ENCODE results near the gene CHRM2. TPM values are rescaled to one million over a fixed set of nuclear protein-coding genes. Genes with fewer than 3 reads are reported as not detected.

Gene CHRM2
- total and polyA plus RNA-seq, 9 donors = 0.05 to 0.69 (median 0.42) TPM; not detected in 2

- Histone ChIP-seq H3K9me3 (no peaks in the 10 kb centered on the region), H3K4me1 (ENCODE audit: insufficient read depth) (no peaks in the 10 kb centered on the region), H3K27me3 (no peaks in the 10 kb centered on the region), H3K4me3 (no peak overlapping the region), H3K27ac (no peak overlapping the region), H3K36me3 (no peaks in the 10 kb centered on the region)
- intact Hi-C loops (cut with DNase I) = no loop called here
- no peak for TF ChIP-seq EP300 (IDR thresholded peaks at IDR 0.05)
- no peak for TF ChIP-seq CTCF (IDR thresholded peaks at IDR 0.05)
- no peak for TF ChIP-seq POLR2A (IDR thresholded peaks at IDR 0.05)
- 79 to 90% (median 87%) methylated on average over 3 of the region's 3 CpGs for WGBS, 3 donors
- DNase-seq = no peak
Observed at GRCh38 chr7:137001478-137001877, 133.0 kb downstream of the CHRM2 start.

GRCh38 chr7:137003086-137003485 is 134.6 kb downstream of the CHRM2 start:
- H3K27ac ChIP-seq = no peak overlapping the region
- no peak for DNase-seq
- H3K4me1 ChIP-seq (ENCODE audit: insufficient read depth) = peaks cover 2% of the 10 kb centered on the region
- no peaks in the 10 kb centered on the region for H3K27me3 ChIP-seq
- H3K9me3 ChIP-seq = no peaks in the 10 kb centered on the region
- TF ChIP-seq CTCF (IDR thresholded peaks at IDR 0.05) = no peak
- TF ChIP-seq POLR2A (IDR thresholded peaks at IDR 0.05) = no peak
- no peak for TF ChIP-seq EP300 (IDR thresholded peaks at IDR 0.05)
- no peak overlapping the region for H3K4me3 ChIP-seq
- intact Hi-C loops (cut with DNase I) = no loop called here
- WGBS, 3 donors = 86 to 88% (median 88%) methylated on average over 2 of the region's 2 CpGs
- H3K36me3 ChIP-seq = no peaks in the 10 kb centered on the region

- Histone ChIP-seq H3K4me3 (no peak overlapping the region), H3K36me3 (no peaks in the 10 kb centered on the region), H3K9me3 (no peaks in the 10 kb centered on the region), H3K27me3 (no peaks in the 10 kb centered on the region), H3K27ac (no peak overlapping the region), H3K4me1 (ENCODE audit: insufficient read depth) (peaks cover 2% of the 10 kb centered on the region)
- no peak for TF ChIP-seq POLR2A (IDR thresholded peaks at IDR 0.05)
- no peak for TF ChIP-seq CTCF (IDR thresholded peaks at IDR 0.05)
- no peak for TF ChIP-seq EP300 (IDR thresholded peaks at IDR 0.05)
- 89 to 100% (median 94%) methylated on average over 2 of the region's 2 CpGs for WGBS, 3 donors
- no peak for DNase-seq
- intact Hi-C loops (cut with DNase I) = no loop called here
Observed at GRCh38 chr7:137003566-137003965, 135.1 kb downstream of the CHRM2 start.

GRCh38 chr7:137005873-137006272 is 137.4 kb downstream of the CHRM2 start:
- intact Hi-C loops (cut with DNase I) = no loop called here
- no peak for DNase-seq
- Histone ChIP-seq H3K36me3 (no peaks in the 10 kb centered on the region), H3K9me3 (no peaks in the 10 kb centered on the region), H3K27ac (peak overlapping the region in 1 of 2 donors; percentile 9), H3K4me3 (no peak overlapping the region), H3K4me1 (ENCODE audit: insufficient read depth) (peaks cover 2% of the 10 kb centered on the region), H3K27me3 (no peaks in the 10 kb centered on the region)
- 83 to 91% (median 86%) methylated on average over 3 of the region's 3 CpGs for WGBS, 3 donors
- TF ChIP-seq CTCF (IDR thresholded peaks at IDR 0.05) (no peak), EP300 (IDR thresholded peaks at IDR 0.05) (no peak)
